Mucosa of gallbladder (tissue), 1 donor: ENCODE data around the gene MVD. TPM values are rescaled to one million over a fixed set of nuclear protein-coding genes. Genes with fewer than 3 reads are reported as not detected.

Experiments
- DNase-seq: peaks from one replicate; pipeline ENCODE4 v3.0.0-alpha.2; 2020; ENCODE audit warnings: low spot score
- total RNA-seq: library from RNA; stranded (reverse); gene quantifications from one replicate; pipeline ENCODE4 v1.2.1, GENCODE V29; 2021
- donor health status: DM: no; HTN: no; CAD: no.

Gene MVD
- total RNA-seq, 1 donor from 2014 or later: 126 TPM

DNA sequence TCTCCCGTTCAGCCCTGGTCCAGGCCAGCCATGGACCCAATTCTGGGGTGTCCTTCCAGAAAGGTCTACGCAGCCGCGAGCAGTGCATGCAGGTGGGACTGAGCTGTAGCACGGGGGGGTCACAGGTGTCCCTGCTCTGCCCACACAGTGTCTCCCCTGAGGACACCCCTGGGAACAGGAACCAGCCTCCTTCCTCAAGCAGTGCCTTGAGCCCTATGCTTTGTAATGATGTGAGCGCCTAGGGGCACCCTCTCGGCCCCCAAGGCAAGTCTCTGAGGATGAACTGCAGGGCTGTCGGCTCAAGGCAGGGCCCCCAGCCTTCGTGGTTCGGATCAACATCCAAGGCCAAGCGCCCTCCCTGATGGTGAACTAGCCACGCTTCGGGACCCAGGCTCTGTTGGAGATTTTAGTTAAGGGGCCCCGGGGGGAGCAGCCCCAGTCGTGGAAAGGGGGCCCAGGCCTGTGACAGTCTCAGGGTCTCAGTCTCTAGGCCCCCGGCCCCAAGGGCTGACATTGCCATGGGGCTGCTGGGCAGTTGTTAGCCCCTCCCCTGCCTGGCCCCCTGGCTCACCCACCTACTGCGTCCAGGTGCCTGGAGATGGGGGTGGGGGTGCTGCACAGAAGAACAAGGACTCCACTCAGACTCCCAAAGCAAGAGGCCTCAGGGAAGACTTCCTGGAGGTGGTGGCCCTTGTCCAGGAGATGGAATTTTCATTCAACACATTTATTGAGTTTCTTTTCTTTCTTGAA, 22.2 kb downstream of the MVD start:
- DNase-seq: no peak

DNA sequence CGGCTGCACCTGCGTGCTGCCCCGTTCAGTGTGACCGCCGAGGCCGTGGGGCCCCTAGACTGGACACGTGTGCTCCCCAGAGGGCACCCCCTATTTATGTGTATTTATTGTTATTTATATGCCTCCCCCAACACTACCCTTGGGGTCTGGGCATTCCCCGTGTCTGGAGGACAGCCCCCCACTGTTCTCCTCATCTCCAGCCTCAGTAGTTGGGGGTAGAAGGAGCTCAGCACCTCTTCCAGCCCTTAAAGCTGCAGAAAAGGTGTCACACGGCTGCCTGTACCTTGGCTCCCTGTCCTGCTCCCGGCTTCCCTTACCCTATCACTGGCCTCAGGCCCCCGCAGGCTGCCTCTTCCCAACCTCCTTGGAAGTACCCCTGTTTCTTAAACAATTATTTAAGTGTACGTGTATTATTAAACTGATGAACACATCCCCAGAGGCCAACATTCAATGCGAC, 22.8 kb downstream of the MVD start:
- DNase-seq: no peak

DNA sequence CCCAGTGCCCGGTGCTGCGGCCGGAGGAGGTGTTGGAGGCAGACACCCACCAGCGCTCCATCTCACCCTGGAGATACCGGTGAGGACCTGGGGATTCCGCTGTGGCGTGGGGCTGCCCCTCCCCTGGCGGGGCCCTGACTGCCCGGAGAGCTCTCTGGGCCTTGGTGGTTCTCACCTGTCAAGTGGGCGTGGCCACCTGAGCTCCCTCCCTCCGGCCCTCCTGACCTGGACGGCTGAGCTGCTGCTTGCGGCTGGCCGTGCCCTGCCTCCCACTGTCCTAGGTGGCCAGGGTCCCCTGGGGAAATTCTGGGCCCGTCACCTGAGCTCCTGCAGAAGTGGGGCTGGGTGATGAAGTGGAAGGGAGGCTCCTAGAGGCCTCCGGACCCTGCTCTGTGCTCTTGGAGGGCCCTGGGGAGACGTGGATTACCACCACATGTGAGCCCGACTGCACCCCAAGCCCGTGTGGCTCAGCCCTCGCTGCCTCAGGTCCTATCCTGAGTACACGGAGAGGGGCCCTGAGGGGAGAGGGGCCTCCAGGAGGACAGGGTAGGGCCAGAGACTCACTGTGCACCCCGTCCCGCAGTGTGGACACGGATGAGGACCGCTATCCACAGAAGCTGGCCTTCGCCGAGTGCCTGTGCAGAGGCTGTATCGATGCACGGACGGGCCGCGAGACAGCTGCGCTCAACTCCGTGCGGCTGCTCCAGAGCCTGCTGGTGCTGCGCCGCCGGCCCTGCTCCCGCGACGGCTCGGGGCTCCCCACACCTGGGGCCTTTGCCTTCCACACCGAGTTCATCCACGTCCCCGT, 23.5 kb downstream of the MVD start:
- no peak for DNase-seq

DNA sequence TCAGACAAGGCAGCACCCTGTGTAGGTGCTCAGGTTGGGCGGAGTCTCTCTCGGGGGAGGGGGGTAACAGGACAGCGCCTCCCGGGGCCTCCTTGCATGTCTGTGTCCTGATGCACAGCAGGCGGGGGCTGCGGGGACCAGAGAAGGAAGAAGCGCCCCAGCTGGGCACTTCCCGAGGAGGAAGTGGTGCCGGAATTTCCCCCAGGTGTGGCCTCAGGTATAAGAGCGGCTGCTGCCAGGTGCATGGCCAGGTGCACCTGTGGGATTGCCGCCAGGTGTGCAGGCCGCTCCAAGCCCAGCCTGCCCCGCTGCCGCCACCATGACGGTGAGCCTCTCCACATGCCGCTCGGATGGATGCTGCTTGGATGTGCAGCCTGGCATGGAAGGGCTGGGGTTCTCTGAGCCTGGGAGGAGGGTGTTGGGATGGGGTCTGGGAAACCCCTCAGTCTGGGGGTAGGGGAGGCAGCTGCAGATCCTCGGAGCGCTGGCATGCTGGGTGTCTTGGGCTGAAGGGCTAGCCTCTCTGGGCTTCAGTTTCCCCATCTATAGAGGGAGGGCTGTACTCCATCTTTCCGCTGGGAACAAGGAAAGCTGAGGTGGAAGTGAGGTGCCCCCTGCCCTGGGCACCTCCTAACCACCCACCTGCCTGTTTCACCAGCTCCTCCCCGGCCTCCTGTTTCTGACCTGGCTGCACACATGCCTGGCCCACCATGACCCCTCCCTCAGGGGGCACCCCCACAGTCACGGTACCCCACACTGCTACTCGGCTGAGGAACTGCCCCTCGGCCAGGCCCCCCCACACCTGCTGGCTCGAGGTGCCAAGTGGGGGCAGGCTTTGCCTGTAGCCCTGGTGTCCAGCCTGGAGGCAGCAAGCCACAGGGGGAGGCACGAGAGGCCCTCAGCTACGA, 24.3 kb downstream of the MVD start, which contains the start of gene IL17C:
IL17C (plus strand) TSS at position 250 of the 908 bp plus-strand sequence; CDS start at position 320, 70 bp downstream.
- DNase-seq: no peak

DNA sequence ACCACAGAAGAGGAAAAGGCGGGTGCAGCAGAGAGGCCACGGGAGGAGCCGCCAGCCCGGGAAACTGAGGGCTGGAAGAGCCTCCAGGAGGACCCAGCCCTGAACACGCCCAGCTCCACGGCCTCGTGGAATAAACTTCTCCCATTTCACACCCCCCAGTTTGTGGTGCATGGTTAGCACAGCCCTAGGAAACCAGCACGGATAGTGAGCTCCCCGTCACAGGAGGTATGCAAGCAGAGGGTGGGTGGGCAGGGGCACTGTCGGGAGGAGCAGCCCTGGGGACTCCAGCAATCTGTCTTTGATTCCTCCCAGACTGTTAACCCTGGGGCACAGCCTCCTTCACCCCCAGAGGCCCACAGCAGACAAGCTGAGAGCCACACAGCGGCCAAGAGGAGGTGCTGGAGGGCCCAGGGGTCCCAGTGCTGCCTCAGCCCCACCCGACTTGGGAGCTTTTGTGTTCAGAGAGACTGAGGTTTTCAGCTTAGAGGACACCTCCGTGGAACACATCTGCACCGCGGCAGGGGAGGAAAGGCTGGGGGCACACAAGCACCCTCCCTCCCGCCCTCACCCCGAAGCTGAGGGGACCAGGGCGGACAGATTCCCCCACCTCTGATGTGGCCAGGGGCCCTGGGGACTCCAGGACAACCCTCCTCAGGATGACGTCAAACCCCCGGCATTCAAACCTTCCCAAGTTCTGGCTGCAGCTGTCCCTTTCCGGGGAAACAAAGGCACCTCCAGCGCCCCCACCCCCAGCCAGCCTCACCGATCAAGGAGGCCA, 26.2 kb downstream of the MVD start:
- no peak for DNase-seq

DNA sequence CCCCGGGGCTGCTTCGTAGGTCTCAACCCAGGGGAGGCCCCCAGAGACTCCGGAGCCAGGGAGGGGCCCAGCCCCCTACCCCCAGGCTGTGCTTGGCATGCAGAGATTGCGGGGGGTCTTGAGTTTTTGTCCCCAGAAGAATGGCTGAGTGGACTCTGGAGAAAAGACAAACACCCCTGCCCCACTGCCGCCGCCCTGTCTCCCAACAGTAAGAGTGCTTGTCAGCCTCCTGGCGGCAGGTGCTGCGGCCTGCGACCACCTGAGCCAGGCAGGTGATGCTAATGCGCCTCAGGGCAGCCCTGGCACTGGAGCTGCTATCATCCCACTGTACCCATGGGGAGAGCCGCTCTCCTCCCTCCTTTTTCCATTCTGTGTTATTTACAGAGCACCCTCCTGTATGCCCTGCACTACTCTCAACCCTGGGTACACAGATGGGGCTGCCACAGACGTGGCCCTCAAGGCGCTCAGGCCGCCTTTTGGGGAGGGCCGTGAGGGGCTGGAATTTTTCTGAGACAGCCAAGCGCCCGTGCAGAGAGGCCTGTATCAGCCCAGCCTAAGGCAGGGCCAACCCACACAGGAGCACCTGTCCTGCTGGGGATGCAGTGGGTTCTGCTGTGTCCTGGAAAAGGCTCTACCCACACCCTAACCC, 27.1 kb downstream of the MVD start:
- DNase-seq: no peak

DNA sequence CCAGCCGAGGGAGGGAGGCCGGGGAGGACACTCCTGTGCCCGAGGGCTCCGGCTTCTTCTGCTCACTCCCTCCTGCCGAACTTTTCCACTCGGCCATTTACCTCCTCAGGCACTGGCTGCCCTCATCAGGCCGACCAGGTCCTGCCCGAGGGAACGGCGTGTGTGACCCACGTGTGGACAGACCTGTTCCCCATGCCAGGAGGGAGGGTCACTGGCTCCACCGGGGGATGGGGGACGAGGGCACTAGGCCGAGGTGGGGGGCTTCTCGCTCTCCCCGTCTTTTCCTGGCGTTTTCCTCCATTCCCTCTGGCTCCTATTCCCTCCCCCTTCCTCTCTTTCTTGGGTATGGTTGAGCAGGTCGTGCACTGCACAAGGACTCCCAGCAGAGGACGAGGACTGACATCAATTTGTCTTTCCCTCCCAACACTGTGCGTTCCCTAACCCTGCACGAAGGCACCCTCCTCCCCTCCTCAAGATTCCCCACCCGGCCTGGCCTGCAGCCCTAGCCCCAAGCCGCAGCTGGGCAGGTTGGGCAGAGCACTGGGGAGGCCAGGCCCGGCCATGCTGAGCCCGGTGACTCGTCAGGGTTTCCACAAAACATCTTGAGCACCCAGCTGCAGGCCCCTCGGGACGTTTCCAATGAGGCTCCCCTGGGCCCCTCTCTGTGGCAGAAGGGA, 27.8 kb downstream of the MVD start:
- DNase-seq: no peak

DNA sequence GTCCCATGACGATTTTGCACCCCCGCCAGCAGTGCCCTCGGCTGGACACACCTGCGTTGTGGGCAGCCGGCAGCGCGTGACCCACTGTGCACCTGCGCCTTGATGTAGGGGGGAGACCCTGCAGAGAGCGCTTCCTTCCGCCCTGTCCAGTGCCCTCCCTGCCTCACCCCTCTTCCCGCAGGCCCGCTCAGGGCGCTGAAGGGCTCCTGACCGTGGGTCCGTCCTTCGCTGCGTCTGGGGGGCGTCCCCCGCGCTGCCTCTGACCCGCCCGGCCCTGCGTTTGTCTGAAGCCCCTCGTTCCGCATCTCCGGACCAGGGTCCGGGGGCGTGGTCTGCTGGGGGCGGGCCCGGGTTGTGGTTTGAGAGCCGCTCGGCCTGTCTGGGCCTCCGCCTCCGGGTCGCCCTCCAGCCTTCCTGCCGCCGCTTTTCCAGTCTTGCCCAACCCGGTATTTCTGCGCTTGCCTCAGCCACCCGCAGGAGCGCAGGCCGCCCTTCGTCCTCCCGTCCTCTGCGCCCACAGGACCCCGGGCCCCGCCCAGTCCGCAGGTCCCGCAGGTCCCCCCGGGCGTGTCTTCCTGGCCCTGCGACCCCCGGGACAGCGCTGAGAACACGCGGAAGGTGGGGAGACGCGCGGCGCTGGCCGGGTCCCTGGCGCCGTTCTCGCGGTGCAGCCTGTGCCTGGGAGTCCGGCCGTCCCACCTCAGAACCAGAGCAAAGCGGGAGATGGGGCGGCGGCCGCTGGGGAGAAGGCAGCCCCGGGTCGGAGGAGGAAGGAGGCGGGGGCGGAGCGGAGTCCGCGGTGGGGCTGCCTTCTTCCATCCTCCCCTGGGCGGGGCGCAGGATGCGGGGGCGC, 28.5 kb downstream of the MVD start:
- no peak for DNase-seq

DNA sequence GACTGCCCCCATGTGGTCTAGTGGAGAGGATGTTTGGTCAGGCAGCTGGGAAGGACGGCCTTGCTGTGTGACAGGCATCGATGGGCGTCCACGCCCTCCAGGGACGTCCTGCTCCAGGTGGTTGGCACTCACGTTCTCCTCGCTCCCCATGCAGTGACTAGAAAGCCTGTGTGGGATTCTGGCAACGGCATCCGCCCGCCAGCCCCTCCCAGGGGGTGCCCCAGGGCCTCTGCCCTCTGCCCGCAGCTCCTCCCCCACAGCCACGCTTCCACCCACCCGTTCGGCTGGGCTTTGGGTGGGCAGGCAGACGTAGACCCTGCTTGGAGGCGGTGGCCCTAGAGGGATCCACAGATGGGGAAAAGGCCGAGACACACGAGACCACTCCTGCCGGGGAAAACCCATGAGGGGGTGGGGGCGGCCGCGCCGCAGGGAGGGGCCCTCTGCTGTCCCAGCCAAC, 29.2 kb downstream of the MVD start:
- no peak for DNase-seq

DNA sequence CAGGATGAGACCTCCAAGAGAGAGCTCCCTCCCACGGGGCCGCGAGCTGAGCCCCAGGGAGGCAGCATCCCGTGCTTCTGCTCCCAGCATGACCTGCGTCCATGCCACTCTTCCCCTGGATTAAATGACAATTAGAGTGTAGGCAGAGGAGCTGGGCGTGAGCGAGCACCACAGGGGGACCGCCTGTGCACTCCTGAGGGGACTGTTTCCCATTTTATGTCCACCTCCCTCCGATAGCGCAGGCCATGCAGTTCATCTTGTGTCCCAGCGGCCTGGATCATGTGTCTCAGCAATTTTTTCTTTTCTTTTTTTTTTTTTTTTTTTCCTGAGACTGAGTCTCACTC, 30.3 kb downstream of the MVD start:
- no peak for DNase-seq

DNA sequence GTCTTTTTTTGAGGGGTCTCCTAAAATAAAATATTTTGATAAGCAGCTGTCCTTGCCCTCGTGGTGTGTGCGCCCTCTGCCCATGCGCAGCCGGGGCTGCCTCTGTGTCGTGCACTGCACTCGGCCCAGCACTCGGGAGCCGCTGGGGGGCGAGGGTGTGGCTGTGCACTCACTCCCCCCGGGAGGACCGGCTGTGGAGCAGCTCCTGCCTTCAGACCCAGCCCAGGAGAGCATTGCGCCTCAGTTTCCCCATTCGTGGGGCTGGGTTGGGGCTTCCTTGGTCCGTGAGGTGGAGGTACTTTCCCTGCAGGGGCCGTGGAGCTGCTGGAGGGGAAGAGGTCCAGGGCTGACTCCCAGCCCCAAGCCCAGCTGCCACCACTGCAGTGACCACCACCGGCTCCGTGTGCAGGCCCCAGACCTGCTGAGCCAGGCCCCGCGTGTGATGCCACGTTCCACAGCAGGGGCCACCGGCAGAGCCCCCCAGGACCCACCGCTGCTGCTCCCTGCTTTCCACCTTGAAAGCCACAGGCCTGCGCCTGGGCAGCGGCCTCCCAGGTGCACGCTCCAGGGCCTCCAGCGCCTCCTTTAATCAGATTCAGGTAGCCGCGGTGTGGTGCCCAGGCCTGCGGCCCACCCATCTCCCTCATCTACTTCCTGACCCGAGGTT, 30.8 kb downstream of the MVD start:
- DNase-seq: no peak

DNA sequence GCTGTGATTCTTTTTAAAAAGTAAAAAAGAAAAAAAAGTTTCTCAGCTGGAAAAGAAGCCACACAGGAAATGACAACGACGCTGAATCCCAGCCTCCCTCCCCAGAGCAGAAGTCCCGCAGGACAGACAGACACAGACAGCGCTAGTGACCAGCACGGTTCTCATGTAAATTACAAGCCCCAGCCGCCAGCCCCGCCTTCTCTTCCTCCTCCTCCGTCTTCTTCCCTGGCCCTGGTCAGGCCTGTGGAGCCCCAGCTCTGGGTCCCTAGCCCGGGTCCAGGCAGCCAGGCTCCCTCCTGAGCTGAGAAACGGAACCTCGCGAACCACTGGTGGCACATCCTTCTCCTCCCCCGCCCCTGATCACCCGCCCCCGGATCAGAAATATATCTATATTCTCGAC, 31.5 kb downstream of the MVD start:
- DNase-seq: no peak

DNA sequence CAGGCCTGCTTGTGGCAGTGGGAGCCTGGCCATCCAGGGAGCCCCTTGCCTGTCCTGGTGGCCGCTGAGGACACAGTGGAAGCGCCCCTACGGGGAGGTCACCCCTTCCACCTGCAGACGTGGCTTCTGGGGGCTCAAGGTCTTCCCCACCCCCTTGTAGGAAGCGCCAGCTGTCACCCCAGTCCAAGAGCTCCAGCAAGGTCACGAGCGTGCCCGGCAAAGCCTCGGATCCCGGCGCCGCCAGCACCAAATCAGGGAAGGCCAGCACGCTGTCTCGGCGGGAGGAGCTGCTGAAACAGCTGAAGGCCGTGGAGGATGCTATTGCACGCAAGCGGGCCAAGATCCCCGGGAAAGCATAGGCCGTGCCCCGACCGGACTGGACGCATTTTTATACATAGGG, 31.9 kb downstream of the MVD start:
- DNase-seq: no peak

DNA sequence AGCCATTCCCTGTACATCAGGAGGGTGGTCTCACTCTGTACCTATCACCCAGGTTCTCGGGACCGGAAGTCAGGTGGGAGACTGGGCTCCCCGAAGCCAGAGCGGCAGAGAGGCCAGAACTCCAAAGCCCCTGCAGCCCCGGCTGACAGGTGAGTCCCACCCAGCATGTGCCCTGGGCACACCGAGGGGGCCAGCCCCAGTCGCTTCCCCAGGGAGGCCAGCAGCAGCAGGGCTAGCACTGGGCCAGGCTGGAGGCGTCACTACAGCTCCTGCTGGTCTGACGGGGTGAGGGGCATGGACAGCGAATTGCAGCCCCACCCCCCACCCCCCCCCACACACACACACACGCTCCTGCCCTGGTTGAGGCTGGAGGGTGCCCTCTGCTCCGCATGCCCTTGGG, 32.5 kb downstream of the MVD start:
- no peak for DNase-seq

DNA sequence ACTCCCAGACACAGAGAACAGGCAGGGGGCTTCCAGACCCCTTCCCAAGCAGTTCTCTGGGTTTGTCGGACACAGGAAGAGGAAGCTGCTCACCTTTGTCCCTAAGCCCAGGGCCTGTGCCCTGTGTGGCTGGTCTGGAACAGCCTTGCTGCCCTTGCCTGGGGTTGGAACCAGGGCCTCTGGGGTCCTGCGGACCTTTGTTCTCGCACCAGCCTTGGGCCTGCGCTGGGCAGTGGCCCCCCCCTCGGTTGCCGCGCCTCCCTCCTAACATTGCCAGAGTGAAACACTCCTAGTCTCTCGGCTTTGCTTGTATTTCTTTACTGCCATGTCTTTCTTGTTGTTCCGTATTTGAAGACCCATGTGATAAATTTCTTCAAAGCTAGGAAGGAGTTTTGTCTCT, 33.1 kb downstream of the MVD start:
- no peak for DNase-seq

DNA sequence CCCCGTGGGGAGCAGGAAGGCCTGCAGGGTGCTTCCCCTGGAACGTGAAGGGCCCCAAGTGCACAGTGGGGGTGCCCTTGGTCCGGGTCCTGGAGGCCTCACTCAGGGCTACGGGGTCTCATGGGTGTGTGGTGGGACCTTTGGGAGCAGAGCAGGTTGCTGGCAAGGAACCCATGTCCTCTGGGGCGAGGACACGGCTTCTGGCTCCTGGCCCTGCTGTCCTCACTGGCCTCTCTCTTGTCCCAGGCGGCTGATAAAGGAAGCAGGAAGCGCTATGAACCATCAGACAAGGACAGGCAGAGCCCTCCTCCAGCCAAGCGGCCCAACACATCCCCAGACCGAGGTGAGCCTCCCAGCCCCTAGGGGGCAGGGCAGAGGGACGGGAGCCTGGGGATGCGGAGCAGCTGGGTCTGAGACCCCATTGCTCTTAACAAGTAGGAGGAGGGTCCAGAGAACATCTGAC, 34.3 kb downstream of the MVD start:
- no peak for DNase-seq

DNA sequence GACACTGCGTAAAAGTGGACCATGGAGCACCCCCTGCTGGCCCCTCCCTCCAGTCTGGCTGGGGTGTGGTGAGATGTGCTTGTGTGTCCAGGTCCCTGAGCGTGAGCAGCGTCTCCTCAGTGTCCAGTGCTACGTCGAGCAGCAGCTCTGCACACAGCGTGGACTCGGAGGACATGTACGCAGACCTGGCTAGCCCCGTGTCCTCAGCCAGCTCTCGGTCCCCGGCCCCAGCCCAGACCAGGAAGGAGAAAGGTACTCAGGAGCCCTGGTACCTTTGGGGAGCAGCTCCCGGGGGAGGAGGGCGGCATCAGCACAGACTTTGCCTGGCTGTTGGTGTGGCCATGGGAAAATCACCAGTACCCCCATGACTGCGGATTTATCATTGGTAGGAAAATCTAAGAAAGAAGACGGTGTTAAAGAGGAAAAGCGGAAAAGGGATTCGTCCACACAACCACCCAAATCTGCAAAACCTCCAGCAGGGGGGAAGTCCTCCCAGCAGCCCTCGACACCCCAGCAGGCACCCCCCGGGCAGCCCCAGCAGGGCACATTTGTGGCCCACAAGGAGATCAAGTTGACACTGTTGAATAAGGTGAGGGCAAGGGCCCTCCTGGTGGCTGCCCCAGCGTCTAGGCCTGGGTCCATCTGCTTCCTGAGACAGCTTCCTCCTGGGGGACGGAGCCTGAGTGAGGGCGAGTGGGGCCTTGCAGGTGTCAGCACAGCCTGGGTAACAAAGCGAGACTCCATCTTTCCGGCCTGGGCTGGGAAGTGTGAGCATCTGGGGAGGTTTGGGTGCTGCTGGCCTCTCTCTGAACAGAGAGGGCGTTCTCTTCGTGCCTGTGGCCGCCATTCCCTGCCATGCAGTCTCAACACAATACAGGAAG, 35.1 kb downstream of the MVD start:
- no peak for DNase-seq

DNA sequence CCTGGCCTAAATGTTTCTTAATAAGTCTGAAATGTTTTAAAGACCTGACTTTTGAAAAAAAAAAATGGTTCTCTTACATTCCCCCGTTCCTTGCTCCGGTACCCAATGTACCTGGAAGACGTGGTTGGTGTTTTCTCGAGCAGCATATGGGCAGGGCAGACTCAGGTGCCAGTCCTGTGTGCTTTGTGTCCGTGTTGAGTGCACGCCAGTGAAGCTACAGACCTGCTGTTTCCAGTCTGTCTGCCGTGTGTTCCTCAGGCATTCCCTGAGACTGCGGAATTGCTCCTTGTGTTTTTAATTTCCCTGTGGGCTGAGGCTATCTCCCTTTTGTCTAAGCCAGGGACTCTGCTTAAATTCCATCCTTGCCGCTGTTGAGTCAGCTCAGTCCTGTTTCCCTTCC, 36.2 kb downstream of the MVD start:
- no peak for DNase-seq
